NCI-H2196 treated with DMSO at 0.1 percent for 48 hours (cell line): Measurements from ENCODE around the gene TMEM169.
"Not testable (repeated sequence)": the region's sequence is repeated elsewhere in the genome, so short reads cannot be mapped to it uniquely, and the experiment has no call there.

ENCODE experiments used
- DNase-seq: peaks from one replicate; lab custom pipeline; 2025; ENCODE audit not compliant: unreplicated experiment; lab: John Stamatoyannopoulos, UW

Gene TMEM169

DNA sequence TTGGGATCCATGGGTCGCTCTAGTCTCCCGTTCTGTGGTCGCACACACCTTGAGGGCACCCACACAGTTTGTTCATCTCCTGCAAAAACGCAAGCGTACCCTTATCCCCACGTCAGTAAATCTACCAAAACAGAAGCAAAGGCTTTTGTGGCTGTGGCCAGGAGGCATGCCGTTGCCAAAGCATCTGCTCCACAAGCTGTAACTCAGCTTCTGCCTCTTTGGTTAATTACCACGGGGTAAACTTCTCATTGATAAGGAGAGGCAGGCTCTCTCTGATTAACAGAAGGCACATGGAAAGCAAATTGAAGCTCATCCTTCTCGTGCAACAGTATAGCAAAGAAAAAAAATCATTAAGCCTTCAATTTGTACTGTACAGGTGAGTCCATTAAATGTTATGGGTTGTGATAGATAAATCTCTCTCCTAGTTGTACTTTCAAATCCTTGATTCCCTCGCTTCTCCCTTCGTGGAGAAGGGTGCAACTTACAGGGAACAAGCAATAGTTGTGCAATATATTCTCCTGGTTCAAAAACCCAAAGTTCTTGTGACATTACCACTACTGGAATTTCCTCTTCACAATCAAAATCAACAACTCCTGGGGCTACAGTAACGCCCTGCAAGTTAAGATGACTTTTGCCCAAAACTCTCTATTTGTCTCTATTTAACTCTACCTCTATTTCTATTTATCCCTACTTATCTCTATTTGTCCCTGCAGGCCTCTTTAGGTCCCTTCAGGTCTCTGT lies 10.4 kb upstream of the TMEM169 start:
- no peak for DNase-seq

- no peak for DNase-seq
Observed at GRCh38 chr2:216072473-216072872, 9.2 kb upstream of the TMEM169 start.

- DNase-seq = no peak
Observed at GRCh38 chr2:216073773-216074172, 7.9 kb upstream of the TMEM169 start.

GRCh38 chr2:216074380-216074779 lies 7.3 kb upstream of the TMEM169 start:
- no peak for DNase-seq

DNA sequence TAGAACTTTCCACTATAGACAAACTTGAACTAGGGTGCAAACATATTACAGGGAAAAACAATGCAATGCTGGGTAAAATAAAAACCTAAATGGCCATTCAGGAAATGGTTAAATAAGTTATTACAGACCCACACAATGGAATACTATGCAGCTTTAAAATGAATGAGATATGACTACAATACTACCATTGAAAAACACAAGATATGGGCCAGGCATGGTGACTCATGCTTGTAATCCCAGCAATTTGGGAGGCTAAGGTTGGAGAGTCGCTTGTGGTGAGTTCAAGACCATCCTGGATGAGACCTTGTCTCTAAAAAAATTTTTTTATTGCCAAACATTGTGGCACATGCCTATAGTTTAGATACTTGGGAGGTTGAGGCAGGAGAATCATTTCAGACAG lies 6.9 kb upstream of the TMEM169 start:
- DNase-seq = no peak

GRCh38 chr2:216075510-216076485 lies 5.9 kb upstream of the TMEM169 start:
- no peak for DNase-seq

- no peak for DNase-seq
Observed at GRCh38 chr2:216078776-216079175, 2.9 kb upstream of the TMEM169 start.

DNA sequence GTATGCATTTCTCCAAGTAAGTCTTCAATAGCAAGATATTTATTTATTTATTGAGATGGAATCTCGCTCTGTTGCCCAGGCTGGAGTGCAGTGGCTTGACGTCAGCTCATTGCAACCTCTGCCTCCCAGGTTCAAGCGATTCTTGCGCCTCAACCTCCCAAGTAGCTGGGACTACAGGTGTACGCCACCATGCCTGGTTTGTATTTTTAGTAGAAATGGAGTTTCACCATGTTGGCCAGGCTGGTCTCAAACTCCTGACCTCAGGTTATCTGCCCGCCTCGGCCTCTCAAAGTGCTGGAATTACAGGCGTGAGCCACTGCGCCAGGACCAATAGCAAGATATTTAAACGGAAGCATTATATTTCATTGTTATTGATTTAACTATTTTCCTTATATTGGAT lies 1.7 kb upstream of the TMEM169 start:
- not testable (repeated sequence) for DNase-seq

- no peak for DNase-seq
Observed at GRCh38 chr2:216081012-216081411, 707 bp upstream of the TMEM169 start.

DNA sequence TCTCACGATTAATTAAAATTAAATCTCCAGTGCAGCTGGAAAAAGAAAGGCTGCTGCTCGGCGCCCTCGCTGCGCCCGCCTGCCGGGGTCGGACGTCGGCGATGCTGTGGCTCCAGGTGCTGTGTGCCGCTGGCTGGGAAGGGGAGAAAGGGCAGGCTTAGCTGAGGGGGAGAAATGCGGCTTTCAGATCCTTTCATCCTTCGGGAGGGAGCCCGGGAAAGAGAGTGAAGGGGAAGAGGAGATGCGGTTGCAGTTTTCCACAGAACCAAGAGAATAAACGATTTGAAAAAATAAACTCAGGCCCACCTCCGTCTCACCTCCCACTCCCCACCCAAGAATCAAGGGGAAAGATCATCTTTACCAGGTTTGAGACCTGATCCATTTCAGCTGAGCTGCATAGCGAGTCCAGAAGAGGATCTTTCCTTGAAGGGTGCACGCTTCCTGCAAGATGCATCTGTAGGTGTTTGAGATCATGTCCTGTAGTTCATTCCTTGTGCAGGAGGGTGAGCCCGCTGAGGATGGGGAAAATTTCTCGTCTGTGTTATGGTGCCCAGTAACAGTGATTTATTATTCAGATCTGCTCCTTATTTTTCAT lies 495 bp downstream of the TMEM169 start:
- DNase-seq = no peak

DNA sequence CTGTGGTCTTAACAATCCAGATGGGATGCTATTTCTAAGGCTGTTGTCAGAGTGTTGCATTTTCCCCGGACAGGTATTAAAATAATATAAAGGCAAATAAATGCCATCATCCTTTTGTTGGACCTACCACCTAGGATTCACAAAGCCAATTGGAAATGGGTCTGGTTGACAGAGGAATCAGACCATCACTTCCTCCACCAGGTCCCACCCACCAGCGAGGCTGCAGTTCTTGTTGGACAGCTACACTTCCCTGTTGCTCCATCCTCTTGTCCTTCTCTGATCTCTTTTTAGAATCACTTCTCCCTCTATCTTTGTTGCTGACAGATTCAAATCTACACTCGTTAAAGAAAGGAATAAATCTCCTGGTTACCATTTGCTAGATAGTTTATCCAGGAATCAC lies 1.1 kb downstream of the TMEM169 start:
- no peak for DNase-seq

DNA sequence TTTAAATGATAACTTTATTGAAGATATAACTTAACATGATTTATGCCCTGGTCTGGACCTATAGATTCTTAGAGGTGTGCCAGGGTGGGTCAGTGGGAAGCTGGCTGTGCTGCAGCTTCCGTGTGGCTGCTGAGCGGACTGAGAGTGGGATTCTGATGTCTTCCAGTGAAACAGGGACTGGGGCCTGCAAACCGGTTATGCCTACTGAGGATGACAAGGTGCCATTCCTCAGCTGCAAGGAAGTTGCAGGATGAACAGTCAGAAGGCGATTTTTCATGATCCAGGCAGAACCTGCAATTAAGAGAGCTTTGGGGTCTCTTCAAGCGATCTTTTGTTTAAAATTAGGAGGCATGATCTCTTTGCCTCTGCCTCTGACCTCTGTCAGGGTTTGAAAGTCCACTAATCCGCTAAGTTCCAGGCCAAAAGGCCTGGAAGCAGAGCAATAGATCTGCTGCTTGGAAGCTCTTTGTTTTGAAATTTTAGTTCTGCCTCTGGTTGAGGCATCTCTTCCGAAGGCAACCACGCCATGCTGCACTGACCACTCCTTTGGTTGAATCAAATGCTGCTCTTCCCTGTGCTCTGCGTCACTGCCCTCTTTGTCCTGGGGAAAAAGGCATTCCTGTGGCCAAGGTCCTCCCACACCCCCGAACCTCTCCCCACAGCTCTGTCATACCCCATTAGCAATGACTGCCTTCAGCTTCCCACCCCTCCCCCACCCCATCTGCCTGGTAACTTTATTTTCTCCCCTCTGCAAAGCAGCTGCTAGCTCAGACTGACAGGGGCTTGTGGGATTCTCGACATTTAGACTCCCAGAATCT lies 2.0 kb downstream of the TMEM169 start:
- DNase-seq = no peak

GRCh38 chr2:216084547-216084946 lies 2.8 kb downstream of the TMEM169 start:
- DNase-seq = no peak

DNA sequence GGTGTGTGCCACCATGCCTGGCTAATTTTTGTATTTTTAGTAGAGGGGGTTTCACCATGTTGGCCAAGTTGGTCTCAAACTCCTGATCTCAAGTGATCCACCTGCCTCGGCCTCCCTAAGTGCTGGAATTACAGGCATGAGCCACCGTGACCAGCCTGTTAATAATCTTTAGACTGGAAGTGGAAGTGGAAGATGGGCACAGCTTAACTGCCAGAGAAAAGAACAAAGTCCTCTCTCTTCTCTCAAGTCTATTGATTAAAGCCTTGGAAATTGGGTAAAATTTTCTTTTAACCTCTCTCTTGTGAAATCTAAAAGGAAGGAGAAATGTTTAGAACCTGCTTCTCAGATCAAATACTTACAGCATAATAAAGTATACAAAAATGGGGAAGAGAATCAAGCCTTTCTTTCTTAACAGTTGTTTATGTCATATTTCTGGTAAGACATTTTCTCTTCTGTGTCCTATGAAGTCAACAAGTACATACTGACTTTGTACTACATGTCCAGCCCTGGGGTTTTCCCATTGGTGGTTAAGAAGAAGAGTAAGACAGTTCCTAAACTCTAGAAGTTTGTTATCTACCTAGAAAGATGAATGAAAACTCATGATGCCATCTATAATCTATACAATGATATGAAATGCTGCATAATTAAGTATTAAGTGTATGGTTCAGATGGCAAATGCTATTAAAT lies 4.6 kb downstream of the TMEM169 start:
- DNase-seq = no peak

DNA sequence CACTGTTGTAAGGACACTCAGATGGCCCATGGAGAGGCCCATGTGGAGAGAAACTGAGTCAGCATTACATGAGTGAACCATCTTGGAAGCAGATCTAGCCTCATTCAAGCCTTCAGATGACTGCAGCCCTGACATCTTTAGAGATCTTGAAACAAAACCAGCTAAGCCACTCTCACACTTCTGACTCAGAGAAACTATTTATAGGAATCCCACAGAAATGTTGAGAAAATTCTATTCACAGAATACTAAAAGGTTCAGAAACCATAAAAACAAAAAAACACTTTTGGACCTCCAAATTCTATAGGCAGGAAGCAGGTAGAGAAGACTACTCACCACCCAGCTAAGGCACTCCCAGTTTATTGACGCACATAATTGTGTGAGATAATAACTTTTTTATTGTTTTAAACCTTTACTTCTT lies 8.7 kb downstream of the TMEM169 start:
- no peak for DNase-seq

DNA sequence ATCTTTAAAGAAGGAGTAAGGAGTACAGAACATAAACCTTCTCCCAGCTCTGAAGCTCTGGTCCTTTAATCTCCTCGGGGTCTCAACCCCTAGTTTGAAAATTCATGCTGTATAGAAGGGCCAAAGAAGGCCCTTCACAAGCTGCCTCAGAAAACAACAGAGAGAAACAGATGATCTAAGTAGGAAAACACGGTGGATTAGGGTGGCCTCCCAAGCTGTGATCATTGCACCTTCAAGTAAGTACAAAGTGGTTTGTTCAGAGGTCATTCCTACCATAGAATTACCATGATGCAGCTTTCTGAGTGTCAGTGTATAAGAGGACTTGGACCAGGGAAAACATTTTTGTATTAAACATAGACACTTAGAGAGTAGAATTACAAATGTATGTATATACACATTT lies 10.9 kb downstream of the TMEM169 start:
- no peak for DNase-seq

GRCh38 chr2:216094701-216095100 lies 13.0 kb downstream of the TMEM169 start:
- DNase-seq = no peak

GRCh38 chr2:216098421-216099334 lies 17.0 kb downstream of the TMEM169 start:
- DNase-seq = no peak

- no peak for DNase-seq
Observed at GRCh38 chr2:216101109-216101508, 19.4 kb downstream of the TMEM169 start.
